GM18502 (cell line): Measurements from ENCODE around the gene AKAP8L.
"Not testable (repeated sequence)": the region's sequence is repeated elsewhere in the genome, so short reads cannot be mapped to it uniquely, and the experiment has no call there.

Experiments
- ATAC-seq: cut with Tn5 transposase; IDR thresholded peaks from one replicate; pipeline ENCODE4 v1.9.1; 2021; ENCODE audit warnings: mild to moderate bottlenecking; ENCODE audit not compliant: unreplicated experiment, poor library complexity

Gene AKAP8L

DNA sequence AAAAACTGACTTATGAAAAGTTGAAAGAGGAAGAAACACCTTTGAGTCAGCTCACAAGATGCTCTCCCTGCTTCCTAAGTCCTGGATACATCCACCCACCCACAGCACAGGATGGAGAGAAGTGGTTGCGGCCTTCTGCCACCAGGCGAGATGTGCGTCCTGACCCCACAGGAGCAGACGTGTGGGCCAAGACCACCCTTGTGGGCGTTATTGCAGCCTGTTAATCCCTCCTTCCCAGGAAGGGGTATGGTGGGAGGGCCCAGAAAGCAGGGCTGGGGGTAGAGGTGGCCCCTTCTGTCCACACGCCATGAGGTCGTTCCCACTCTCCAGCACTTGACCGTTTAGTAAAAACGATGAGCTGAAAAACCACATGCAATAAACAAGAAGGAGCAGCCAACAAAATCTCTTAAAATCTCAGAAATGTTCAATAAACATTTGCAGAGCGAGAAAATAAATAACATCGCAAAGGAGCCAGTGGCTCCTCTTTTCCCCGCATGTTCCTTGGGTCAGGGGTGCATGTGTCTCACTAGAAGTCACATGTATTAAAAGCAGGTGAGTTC lies 2.4 kb upstream of the AKAP8L start:
- no peak for ATAC-seq

DNA sequence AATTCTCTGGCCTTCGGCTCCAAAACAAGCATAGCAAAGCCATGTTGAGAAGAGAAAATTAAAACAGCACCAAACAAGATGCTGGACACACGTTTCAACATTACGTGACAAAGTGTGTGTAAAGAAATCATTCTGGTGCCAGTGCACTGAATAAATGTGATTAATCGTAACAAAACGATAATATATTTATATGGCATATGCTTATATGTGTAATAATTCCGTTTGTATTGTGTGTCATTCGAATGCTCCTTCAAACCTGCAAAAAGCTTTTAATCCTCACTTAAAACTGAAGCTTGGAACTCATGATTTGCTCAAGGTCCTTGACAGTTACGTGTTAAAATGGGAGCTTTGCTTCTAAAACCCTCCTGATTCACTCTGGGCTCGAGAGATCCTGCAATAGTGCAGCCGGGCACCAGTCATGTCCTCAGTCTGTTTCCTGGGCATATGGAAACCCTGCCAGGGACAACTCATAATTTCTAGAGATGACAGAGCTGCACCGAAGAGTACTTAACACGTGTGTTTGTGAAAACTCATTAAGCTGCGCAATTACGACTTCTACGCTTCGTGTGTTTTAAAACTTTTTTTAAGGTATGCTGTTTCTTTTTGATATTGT lies 731 bp upstream of the AKAP8L start:
- no peak for ATAC-seq

GRCh38 chr19:15418231-15418578 lies 583 bp downstream of the AKAP8L start:
- no peak for ATAC-seq

DNA sequence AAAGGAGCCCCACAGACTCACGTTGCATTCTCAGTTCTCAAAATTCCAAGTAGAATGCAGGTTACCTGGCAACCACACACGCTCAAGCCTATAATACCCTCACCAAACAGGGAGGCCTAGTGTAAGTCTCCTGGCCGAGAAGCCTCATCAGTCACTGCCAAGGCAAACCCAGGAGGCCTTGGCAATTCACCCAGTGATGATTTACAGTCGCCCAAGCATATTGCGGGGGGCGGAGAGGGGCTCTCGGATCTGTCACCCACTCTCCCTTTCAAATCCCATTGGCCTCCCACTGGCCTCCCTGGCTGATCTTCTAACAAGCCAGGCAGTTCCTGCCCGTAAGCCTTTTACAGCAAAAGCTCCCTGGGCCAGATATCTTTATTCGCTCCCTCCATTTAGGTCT lies 1.1 kb downstream of the AKAP8L start:
- ATAC-seq, result no peak

DNA sequence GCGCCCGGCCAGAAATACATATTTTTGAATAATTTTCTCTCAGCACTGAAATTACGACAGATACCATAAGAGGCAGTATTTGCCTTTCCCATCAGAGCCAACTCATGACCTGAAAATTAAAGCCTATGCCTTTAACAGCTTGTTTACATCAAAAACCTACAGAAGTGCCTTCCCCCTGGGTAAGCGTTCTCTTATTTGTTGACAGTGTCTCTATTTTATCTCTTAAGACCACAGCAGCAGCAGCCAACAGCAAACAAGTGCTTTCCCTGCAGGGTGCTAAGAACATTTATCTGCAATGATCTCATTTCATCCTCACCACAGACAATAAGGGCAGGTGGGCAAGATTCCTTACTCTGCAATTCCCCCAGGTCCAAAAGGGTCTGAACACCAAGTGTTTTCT lies 6.0 kb downstream of the AKAP8L start:
- no peak for ATAC-seq

DNA sequence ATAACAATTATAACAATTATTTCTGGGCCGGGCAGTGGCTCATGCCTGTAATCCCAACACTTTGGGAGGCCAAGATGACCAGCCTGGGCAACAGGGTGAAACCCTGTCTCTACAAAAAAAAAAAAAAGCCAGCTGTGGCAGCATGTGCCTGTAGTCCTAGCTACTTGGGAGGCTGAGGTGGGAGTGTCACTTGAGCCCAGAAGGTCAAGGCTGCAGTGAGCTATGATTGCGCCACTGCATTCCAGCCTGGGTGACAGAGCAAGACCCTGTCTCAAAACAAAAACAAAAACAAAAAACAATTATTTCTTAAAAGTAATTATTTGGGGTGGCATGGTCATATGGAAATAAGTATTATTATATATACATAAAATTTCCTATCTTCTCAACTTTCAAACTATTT lies 7.4 kb downstream of the AKAP8L start:
- not testable (repeated sequence) for ATAC-seq

DNA sequence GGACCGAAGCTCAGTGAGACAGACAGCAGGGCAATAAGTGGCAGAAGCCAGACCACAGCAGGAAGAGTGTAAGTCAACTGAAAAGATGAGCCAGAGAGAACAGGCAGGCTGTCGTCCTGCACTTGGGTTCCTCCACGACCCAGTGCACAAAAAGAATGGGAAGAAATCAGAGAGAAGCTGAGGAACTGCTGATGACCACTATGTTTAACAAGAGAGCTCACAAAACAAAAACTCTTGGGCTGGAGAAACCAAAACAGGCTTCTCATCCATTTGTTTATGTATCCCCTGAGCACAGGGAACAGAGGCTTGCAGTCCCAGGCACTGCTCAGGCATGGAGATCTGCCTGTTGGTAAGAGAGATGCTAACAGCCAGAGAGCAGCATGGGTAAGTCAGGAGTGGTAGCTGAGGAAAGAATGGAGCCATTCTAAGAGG lies 14.0 kb downstream of the AKAP8L start:
- no peak for ATAC-seq

DNA sequence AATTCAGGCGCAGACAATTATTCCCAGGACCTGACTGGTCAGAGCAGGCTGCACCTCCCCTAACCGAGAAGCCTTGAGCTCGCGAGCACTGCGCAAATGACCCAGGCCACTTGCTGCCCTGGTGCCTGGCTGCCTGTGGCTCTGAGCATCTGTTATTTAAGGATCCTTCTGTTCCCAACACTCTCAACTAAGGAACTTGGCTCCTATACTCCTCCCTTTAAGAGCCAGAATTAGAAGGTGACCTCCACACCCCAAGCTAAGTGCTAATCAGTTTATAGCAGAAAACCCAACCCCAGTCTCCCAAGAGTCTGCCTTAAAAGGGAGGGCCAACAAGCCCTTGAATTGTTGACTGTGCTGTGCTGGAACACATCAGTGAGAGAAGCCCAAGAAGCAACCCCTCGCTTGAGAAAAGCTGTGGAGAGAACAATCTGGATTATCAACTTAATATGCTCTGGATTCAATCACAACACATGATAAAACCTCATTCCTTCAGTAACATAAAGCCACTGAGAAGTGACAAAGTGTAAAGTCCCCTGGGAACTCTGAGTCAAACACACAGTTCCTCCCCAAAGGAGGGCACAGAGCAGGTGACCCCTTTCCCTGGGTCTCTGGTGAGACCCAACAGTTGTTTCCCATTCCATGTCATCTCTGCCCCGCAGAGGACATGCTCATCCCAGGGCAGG lies 14.6 kb downstream of the AKAP8L start:
- ATAC-seq, result no peak

GRCh38 chr19:15403151-15403531 lies 15.6 kb downstream of the AKAP8L start:
- no peak for ATAC-seq

DNA sequence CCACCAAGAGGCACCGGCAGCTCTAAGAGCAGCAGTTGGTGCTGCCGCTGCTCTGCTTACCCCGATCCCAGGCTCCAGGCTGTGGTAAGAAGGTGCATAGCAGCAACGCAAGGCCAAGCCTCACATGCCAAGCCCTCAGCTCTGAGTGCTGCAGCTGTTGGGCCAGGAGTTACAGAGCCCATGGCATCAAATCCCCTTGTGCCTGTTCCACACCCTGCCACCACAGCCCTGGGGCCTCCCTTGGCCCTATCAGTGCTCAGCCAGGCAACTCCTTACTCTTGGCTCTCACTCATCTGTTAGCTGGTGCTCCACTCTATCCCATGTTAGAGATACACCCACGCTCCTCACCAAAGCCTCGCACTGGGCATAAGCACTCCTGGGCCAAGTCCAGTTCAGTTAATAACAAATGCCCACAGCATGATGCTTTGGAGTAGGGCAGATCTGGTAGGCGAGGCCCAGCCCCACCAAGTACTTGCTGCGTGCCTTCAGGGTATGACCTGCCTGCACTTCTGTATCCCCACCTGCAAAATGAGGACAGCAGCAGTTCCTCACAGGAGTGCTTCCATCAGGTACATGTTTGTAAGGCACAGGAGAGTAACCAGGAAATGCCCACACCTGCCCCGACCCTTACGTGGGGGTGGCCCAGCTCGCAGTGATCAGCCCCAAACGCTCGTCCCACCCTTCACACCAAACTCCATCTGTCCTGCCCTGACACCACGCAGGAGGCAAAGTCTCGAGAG lies 16.2 kb downstream of the AKAP8L start:
- ATAC-seq, result no peak

- ATAC-seq, result no peak
These were observed 17.4 kb downstream of the AKAP8L start for GRCh38 chr19:15401397-15401710.

GRCh38 chr19:15400521-15401396 lies 18.0 kb downstream of the AKAP8L start:
- ATAC-seq, result no peak

DNA sequence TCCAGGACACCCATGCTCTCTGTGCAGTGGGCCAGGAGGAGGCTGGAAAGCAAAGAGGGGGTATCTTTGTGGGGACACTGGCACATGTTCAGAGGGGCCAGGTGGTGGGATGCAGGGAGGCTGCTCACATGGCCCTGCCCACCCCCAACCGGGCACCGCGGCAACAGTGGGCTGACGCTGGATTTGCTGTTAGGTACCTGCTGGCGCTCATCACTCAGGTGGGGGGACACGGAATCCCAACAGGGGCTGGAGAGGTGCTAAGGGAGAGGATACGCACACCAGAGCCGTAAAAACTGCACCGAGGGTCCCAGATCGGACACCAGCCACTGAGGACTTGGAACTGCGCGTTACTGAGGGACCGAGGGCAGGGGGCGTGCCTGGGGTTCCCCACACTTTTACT lies 19.2 kb downstream of the AKAP8L start:
- ATAC-seq, result no peak

DNA sequence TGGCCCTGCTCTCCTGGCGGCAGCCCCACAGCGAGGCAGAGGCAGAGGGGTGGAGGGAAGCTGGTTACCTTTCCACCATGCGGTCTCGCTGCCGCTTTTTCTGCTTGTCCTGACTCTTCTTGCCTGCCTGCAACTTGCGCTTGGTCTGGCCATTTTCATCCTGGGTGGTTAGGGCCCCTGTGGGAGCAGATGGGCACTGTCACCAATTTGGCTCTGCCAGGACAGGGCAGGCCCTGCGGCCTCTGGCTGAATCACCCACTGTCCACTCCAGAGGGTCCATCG lies 19.6 kb downstream of the AKAP8L start:
- no peak for ATAC-seq

DNA sequence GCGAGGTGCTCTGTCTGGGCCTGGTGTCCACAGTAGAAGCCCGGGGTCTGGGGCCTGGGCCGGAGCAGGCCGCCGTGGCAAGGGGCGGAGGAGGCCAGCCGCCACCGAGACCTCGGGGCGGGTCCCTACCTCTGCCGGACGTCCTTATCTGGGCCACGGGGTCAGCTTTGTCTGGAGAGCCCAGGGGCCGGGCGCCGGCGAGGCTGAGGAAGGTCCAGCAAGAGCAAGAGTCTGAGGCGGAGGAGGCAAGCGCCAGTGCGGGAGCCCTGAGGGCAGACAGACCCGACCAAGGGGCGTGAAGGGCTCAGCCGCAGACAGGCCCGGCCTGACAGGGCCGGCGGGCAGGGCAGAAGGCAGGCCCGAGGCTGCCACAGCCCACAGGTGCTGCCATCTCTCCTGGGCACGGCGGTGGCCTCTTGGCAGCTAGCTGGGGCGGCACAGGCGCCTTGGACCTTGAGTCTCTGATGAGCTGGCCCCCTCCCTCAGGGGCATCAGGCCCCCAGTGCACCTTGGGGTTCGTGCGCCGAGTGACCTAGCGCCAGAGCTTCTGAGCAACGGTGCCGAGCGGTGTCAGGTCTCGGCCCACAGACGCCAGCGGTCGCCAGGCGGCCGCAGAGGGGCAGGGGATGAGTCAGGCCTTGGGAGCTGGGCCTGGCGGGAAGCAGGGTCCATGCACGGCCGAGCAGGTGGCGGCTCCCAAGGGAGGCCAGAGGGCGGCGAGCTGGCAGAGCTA lies 20.1 kb downstream of the AKAP8L start:
- ATAC-seq, result no peak

DNA sequence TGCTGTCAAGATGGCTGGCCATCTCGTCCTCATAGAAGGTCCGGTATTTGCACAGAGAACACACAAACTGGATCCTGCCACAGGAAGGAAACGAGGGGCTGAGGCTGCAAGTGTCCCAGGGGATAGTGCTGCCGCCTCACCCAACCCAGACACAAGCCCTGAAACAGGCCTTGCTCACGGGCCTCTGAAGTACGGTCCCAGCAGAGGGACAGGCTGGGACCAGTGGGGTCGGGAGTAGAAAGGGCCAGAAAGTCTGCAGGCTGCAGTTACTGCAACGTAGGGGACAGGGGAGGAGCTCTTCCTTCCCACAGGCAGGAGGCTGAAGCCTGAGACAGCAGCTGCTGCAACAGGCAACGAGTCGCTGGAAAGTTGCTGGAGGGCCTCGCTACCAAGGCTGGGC lies 21.0 kb downstream of the AKAP8L start:
- ATAC-seq, result no peak

DNA sequence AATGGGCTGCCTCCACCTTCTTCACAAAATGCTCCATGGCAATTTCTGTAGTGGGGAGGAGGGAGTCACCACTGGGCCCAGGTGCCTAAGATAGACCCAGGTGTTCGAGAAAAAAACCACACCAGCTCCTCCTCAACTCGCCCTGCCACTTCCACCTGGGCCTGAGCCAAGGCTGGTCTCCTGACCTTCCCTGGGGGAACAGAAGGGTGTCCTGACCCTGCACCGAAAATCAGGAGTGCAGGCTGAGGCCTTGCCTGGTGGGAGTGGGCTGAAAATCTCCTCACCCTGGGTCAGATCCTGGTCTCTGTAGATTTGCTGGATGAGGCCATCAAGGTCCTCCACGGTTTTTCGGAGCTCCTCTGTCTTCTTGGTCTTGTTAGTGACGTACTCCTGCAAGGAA lies 21.6 kb downstream of the AKAP8L start:
- no peak for ATAC-seq

DNA sequence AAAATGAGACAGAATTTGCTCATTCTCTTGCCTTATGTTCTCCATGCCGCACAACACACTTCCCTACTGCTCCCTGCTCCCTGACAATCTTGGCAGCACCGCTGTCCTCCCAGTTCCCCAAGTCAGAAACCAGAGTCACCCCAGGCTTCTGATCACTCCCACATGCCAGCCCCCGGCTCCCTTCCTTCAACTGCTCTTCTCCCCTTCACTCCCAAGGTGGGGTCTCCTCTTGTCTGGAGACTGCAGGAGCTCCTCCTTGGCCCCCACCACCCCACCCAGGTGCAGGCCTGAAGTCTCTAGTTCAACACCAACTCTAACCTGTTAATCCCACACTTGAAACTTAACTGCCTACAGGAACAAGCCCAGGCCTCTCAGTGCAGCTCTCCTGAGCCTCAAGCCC lies 22.4 kb downstream of the AKAP8L start:
- no peak for ATAC-seq

DNA sequence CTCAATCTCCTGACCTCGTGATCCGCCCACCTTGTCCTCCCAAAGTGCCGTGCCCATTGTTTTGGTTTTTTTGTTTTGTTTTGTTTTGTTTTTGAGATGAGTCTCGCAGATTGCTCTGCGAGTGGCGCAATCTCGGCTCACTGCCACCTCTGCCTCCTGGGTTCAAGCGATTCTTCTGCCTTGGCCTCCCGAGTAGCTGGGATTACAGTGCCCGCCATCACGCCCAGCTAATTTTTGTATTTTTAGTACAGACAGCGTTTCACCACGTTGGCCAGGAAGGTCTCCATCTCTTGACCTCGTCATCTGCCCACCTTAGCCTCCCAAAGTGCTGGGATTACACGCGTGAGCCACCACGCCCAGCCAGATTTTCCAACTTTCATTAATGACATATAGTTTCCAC lies 23.5 kb downstream of the AKAP8L start:
- ATAC-seq, result not testable (repeated sequence)

DNA sequence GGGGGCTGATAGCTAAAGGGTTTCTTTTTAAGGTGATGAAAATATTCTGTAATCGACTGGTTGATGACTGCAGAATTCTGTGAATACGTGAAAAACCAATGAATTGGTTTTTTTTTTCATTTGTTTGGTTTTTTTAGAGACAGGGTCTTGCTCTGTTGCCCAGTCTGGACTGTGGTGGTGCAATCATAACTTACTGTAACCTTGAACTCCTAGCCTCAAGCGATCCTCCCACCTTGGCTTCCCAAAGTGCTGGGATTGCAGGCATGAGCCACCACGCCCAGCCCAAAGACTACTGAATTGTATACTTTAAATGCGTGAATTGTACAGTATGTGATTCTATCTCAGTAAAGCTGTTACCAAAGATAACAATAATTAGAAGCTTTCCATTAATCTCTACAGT lies 24.4 kb downstream of the AKAP8L start:
- ATAC-seq, result no peak
